Upper lobe of left lung (tissue), 4 donors: ENCODE measurements around the gene TM4SF20.

Experiments used
- CTCF ChIP-seq, 6 experiments: fragments of 450-650 bp in 4 of 6; fragments of 200-600 bp in 2 of 6; sonication (generic) in 2 of 6; IDR thresholded peaks; one replicate each; pipeline ENCODE4 v1.5.1; 2016 to 2019; ENCODE audit warnings: antibody characterized with exemption in 6 of 6
- POLR2A ChIP-seq, 4 donors: fragments of 450-650 bp; IDR thresholded peaks; one replicate each; pipeline ENCODE4 v1.5.1; 2016 to 2017; ENCODE audit warnings: antibody characterized with exemption in 4 of 4, mild to moderate bottlenecking in 2 of 4
- POLR2AphosphoS5 ChIP-seq, 2 donors: sonication (generic); formaldehyde crosslinking; IDR thresholded peaks; one replicate each; pipeline ENCODE4 v1.5.1; 2017; ENCODE audit warnings: antibody characterized with exemption in 2 of 2

- no peak for TF ChIP-seq POLR2A (IDR thresholded peaks at IDR 0.05)
- TF ChIP-seq CTCF (IDR thresholded peaks at IDR 0.05), result no peak
- no peak for TF ChIP-seq POLR2AphosphoS5 (IDR thresholded peaks at IDR 0.05)
These were observed 37.6 kb upstream of the TM4SF20 start for GRCh38 chr2:227416701-227417100.
